Stomach (tissue), 9 donors: ENCODE data around the gene TRAPPC10. TPM values are rescaled to one million over a fixed set of nuclear protein-coding genes. Genes with fewer than 3 reads are reported as not detected.

Experiments
- DNase-seq, 2 donors: peaks; one replicate each; pipeline versions ENCODE4 v3.0.0 to v3.0.0-alpha.2; 2013 to 2019
- H3K27ac ChIP-seq, 5 donors: fragments of 200-600 bp in 4 of 5; sonication (generic) in 4 of 5; one replicate each; pipeline ENCODE4 v1.5.1; 2013 to 2019; ENCODE audit warnings: mild to moderate bottlenecking in 1 of 5, moderate library complexity in 1 of 5
- H3K27me3 ChIP-seq, 3 donors: fragments of 200-600 bp; sonication (generic); one replicate each; pipeline ENCODE4 v1.5.1; 2017 to 2019; ENCODE audit warnings: mixed run types in 1 of 3
- H3K36me3 ChIP-seq, 4 donors: fragments of 200-600 bp; sonication (generic); 1 replicate in 3 of 4; 2 replicates in 1 of 4; pipeline ENCODE4 v1.5.1; 2016 to 2019
- H3K4me1 ChIP-seq, 4 donors: fragments of 200-600 bp; sonication (generic); one replicate each; pipeline ENCODE4 v1.5.1; 2016 to 2019
- H3K4me3 ChIP-seq, 4 donors: fragments of 200-600 bp; sonication (generic) in 3 of 4; one replicate each; pipeline ENCODE4 v1.5.1; 2016 to 2019; ENCODE audit warnings: mild to moderate bottlenecking in 1 of 4
- H3K9me3 ChIP-seq, 4 donors: fragments of 200-600 bp; sonication (generic); one replicate each; pipeline ENCODE4 v1.5.1; 2016 to 2019
- CTCF ChIP-seq, 7 experiments: fragments of 450-650 bp in 4 of 7; fragments of 200-600 bp in 3 of 7; sonication (generic) in 3 of 7; IDR thresholded peaks; one replicate each; pipeline ENCODE4 v1.5.1; 2016 to 2019; ENCODE audit warnings: antibody characterized with exemption in 7 of 7, control low read depth in 2 of 7, mild to moderate bottlenecking in 1 of 7
- EP300 ChIP-seq: sonication (generic); formaldehyde crosslinking; IDR thresholded peaks from one replicate; pipeline ENCODE4 v1.6.1; 2017; ENCODE audit warnings: antibody characterized with exemption
- POLR2A ChIP-seq, 4 donors: fragments of 450-650 bp; IDR thresholded peaks; one replicate each; pipeline ENCODE4 v1.6.1; 2016; ENCODE audit warnings: antibody characterized with exemption in 4 of 4, control low read depth in 2 of 4, mild to moderate bottlenecking in 1 of 4, moderate library complexity in 1 of 4
- POLR2AphosphoS5 ChIP-seq, 3 donors: sonication (generic); formaldehyde crosslinking; IDR thresholded peaks; one replicate each; pipeline ENCODE4 v1.6.1; 2016; ENCODE audit warnings: antibody characterized with exemption in 3 of 3
- WGBS, 5 donors: extraction: QIAGEN DNeasy Blood & Tissue Kit in 3 of 5; methylation state at CpG; one replicate each; pipeline versions ENCODE4 v1.1.5 to v1.1.7; 2013 to 2018; 5-methylcytosine and 5-hydroxymethylcytosine counted together
- intact Hi-C: fragments of 100-400 bp; cut with DNase I; formaldehyde crosslinking; loops from one replicate; pipeline ENCODE4 v1.15.1; 2023; ENCODE audit warnings: low total_unique reads
- polyA plus RNA-seq, 3 donors: library from polyadenylated mRNA; stranded (reverse); fragments of 200-250 nt; gene quantifications; one replicate each; pipeline ENCODE4 v1.2.3, GENCODE V29; 2013
- total RNA-seq, 5 donors: library from RNA; depleted of rRNA; stranded (reverse); fragments of >200 nt; gene quantifications; one replicate each; pipeline versions ENCODE4 v1.1.0 to v1.2.3, GENCODE V29; 2014 to 2016
- donor health status: healthy with polysubstance abuse.
- donor health status: Bipolar disorder and iron deficiency.
- donor health status: healthy.

The TRAPPC10 gene
- total and polyA plus RNA-seq, 8 donors: 3.7 to 88.1 (median 23.7) TPM

- H3K27me3 ChIP-seq: no peaks in the 10 kb centered on the region
These were observed 70.7 kb downstream of the TRAPPC10 start for GRCh38 chr21:44082648-44083440.

GRCh38 chr21:44083631-44084291 lies 71.7 kb downstream of the TRAPPC10 start:
- H3K27ac ChIP-seq: peak overlapping the region; percentile 64 to 77 (median 73)
- peaks cover 20 to 97% (median 95%) of the 10 kb centered on the region in 4 donors for H3K36me3 ChIP-seq
- no peak overlapping the region for H3K4me3 ChIP-seq

More at GRCh38 chr21:44082648-44083440, 70.7 kb downstream of the TRAPPC10 start:
- H3K4me3 ChIP-seq: no peak overlapping the region
- H3K27ac ChIP-seq: peak overlapping the region; percentile 0 to 77 (median 65)
- no peaks in the 10 kb centered on the region for H3K9me3 ChIP-seq
- intact Hi-C loops: no loop called here
- peak; percentile 73 to 84 for DNase-seq
- TF ChIP-seq POLR2AphosphoS5 (IDR thresholded peaks at IDR 0.05) (peak in 2 of 3 donors; percentile 29 to 66), POLR2A (IDR thresholded peaks at IDR 0.05) (no peak)
- peaks cover 11 to 95% (median 94%) of the 10 kb centered on the region in 4 donors for H3K36me3 ChIP-seq
- WGBS, 5 donors: 42 to 73% (median 62%) methylated on average over 24 of the region's 24 CpGs
- peaks cover 32 to 62% (median 46%) of the 10 kb centered on the region in 4 donors for H3K4me1 ChIP-seq

GRCh38 chr21:44084496-44085241 lies 72.6 kb downstream of the TRAPPC10 start:
- H3K36me3 ChIP-seq: peaks cover 29 to 97% (median 95%) of the 10 kb centered on the region in 4 donors
- DNase-seq: peak in 1 of 2 donors; percentile 17
- H3K4me1 ChIP-seq: peaks cover 32 to 71% (median 46%) of the 10 kb centered on the region in 4 donors
- intact Hi-C loops: no loop called here
- TF ChIP-seq EP300: no peak
- no peak for TF ChIP-seq POLR2AphosphoS5 (IDR thresholded peaks at IDR 0.05)
- TF ChIP-seq POLR2A (IDR thresholded peaks at IDR 0.05): no peak
- no peak for TF ChIP-seq CTCF (IDR thresholded peaks at IDR 0.05)
- H3K27ac ChIP-seq: peak overlapping the region; percentile 43 to 77 (median 65)
- no peak overlapping the region for H3K4me3 ChIP-seq
- H3K9me3 ChIP-seq: no peaks in the 10 kb centered on the region
- WGBS, 5 donors: 65 to 75% (median 72%) methylated on average over 7 of the region's 7 CpGs
- no peaks in the 10 kb centered on the region for H3K27me3 ChIP-seq

More at GRCh38 chr21:44083631-44084291, 71.7 kb downstream of the TRAPPC10 start:
- TF ChIP-seq EP300: no peak
- peak in 1 of 3 donors; percentile 12 for TF ChIP-seq POLR2AphosphoS5 (IDR thresholded peaks at IDR 0.05)
- no peak for TF ChIP-seq CTCF (IDR thresholded peaks at IDR 0.05)
- TF ChIP-seq POLR2A (IDR thresholded peaks at IDR 0.05): no peak
- DNase-seq: peak; percentile 53 to 74
- WGBS, 5 donors: 37 to 52% (median 40%) methylated on average over 8 to 16 of the region's 16 CpGs
- Histone ChIP-seq H3K27me3 (no peaks in the 10 kb centered on the region), H3K9me3 (no peaks in the 10 kb centered on the region), H3K4me1 (peaks cover 32 to 69% (median 46%) of the 10 kb centered on the region in 4 donors)
- intact Hi-C loops: no loop called here

- intact Hi-C loops: no loop called here
- Histone ChIP-seq H3K4me3 (no peak overlapping the region), H3K9me3 (no peaks in the 10 kb centered on the region), H3K36me3 (peaks cover 40 to 97% (median 95%) of the 10 kb centered on the region in 4 donors), H3K4me1 (peaks cover 32 to 71% (median 46%) of the 10 kb centered on the region in 4 donors), H3K27me3 (no peaks in the 10 kb centered on the region), H3K27ac (peak overlapping the region; percentile 64 to 77 (median 68))
- WGBS, 5 donors: 34 to 53% (median 41%) methylated on average over 15 of the region's 15 CpGs
- peak in 1 of 2 donors; percentile 33 for DNase-seq
- TF ChIP-seq POLR2A (IDR thresholded peaks at IDR 0.05): no peak
- TF ChIP-seq CTCF (IDR thresholded peaks at IDR 0.05): no peak
- no peak for TF ChIP-seq EP300
- no peak for TF ChIP-seq POLR2AphosphoS5 (IDR thresholded peaks at IDR 0.05)
These were observed 73.6 kb downstream of the TRAPPC10 start for GRCh38 chr21:44085491-44086321.
